ENCODE results near the gene MLH3.

DNA sequence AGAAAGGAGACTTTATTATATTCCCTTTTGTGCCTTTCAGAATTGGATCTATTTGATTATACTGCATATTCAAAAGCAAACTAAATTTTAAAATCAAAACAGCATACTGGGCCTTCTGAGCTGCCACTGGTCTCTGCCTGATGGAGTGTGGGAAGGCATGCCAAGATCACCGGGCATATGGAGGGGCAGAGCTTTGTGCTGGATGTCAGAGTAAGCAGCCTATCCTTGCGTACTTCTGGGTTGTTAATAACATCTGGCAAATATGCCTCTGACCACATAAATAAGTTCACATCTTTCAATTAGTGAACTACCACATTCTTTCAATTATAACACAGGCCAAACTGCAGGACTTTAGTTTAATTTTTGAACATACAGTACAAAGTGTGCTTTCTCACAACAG, 18.3 kb downstream of the MLH3 start:
- TF ChIP-seq, protein P1, sequence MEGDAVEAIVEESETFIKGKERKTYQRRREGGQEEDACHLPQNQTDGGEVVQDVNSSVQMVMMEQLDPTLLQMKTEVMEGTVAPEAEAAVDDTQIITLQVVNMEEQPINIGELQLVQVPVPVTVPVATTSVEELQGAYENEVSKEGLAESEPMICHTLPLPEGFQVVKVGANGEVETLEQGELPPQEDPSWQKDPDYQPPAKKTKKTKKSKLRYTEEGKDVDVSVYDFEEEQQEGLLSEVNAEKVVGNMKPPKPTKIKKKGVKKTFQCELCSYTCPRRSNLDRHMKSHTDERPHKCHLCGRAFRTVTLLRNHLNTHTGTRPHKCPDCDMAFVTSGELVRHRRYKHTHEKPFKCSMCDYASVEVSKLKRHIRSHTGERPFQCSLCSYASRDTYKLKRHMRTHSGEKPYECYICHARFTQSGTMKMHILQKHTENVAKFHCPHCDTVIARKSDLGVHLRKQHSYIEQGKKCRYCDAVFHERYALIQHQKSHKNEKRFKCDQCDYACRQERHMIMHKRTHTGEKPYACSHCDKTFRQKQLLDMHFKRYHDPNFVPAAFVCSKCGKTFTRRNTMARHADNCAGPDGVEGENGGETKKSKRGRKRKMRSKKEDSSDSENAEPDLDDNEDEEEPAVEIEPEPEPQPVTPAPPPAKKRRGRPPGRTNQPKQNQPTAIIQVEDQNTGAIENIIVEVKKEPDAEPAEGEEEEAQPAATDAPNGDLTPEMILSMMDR (IDR thresholded peaks at IDR 0.05) = no peak
- TF ChIP-seq POLR2A (IDR thresholded peaks at IDR 0.05) = no peak
